Keratinocyte (primary cell): ENCODE data around the gene WBP1.

ENCODE experiments used
- EZH2 ChIP-seq: IDR thresholded peaks from one replicate; pipeline ENCODE4 v1.6.1; 2012; ENCODE audit warnings: inconsistent platforms, mild to moderate bottlenecking, low read length, moderate library complexity
- TF ChIP-seq, protein P1 (sequence below), 3 experiments: IDR thresholded peaks in 1 of 3; conservative IDR thresholded peaks in 1 of 3; optimal IDR thresholded peaks in 1 of 3; 2 replicates in 2 of 3; 3 replicates in 1 of 3; pipeline versions ENCODE3 to v1.5.1; 2011; ENCODE audit warnings: low read length in 3 of 3, mild to moderate bottlenecking in 3 of 3, moderate library complexity in 2 of 3, control low read depth in 1 of 3, inconsistent platforms in 1 of 3; ENCODE audit not compliant: insufficient read depth in 2 of 3; ENCODE audit errors: extremely low read depth in 1 of 3

DNA sequence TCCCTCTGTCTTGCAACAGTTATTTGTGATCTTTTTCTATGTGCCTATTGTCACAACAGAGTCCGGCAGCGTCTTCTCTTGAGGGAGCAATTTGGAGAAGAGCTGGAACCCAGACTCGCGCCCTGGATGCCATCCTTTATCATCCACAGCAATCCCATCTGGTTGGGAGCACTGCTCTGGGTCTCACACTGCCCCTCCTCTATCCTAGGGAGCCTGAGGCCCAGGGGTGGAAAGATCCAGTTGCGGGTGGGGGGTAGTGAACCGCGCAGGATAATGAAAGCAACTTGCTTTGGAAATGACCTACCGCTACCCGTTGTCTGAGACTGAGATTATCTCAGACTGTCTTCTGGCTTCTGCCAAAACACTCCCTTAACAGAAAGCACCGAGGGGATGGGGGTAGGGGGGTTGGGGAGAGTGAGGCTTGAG lies 713 bp downstream of the WBP1 start:
- TF ChIP-seq, protein P1, sequence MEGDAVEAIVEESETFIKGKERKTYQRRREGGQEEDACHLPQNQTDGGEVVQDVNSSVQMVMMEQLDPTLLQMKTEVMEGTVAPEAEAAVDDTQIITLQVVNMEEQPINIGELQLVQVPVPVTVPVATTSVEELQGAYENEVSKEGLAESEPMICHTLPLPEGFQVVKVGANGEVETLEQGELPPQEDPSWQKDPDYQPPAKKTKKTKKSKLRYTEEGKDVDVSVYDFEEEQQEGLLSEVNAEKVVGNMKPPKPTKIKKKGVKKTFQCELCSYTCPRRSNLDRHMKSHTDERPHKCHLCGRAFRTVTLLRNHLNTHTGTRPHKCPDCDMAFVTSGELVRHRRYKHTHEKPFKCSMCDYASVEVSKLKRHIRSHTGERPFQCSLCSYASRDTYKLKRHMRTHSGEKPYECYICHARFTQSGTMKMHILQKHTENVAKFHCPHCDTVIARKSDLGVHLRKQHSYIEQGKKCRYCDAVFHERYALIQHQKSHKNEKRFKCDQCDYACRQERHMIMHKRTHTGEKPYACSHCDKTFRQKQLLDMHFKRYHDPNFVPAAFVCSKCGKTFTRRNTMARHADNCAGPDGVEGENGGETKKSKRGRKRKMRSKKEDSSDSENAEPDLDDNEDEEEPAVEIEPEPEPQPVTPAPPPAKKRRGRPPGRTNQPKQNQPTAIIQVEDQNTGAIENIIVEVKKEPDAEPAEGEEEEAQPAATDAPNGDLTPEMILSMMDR (optimal IDR thresholded peaks at IDR 0.05 in 1 of 3, IDR thresholded peaks at IDR 0.05 in 1 of 3, conservative IDR thresholded peaks at IDR 0.05 in 1 of 3; ENCODE audit: extremely low read depth in 1 of 3, insufficient read depth in 2 of 3, low read length in 3 of 3): no peak
- TF ChIP-seq EZH2: no peak
